ENCODE measurements around the gene TLCD1. TPM values are rescaled to one million over a fixed set of nuclear protein-coding genes. Genes with fewer than 3 reads are reported as not detected.

Gene TLCD1
- total and polyA plus RNA-seq, 9 donors, result 2.3 to 5.6 (median 4.1) TPM

DNA sequence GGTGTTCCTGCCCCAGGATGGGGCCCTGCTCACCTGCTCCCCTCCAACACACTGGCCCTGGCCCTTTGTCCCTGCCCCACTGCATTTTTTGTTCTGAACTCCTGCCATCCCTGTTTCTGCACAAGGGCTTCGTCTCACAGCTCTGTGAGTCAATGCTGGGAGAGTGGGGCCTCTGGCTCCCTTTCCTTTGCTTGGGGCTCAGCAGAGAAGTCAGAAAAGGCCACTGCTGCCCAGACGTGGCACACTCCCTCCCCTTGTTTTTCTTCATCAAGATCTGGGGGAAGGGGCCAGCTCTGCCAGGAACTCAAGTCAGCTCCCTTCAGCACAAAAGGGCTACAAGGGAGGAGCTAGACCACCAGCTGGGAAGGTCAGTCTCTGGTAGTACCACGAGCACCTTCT lies 23.3 kb downstream of the TLCD1 start:
- no peaks in the 10 kb centered on the region for H3K9me3 ChIP-seq (replicated peaks; ENCODE audit: control insufficient read depth, low read depth, low read length)
- no peaks in the 10 kb centered on the region for H3K4me1 ChIP-seq (ENCODE audit: control insufficient read depth, insufficient read depth, low read length)
- peaks cover 82% of the 10 kb centered on the region for H3K36me3 ChIP-seq (ENCODE audit: control insufficient read depth, insufficient read depth, low read length)
- H3K27me3 ChIP-seq (ENCODE audit: control insufficient read depth, insufficient read depth, low read length), result no peaks in the 10 kb centered on the region
- H3K27ac ChIP-seq (ENCODE audit: low read length), result no peak overlapping the region
- no peak for DNase-seq
- 73% methylated on average over 2 of the region's 3 CpGs for WGBS (ENCODE audit: insufficient coverage)
- H3K4me3 ChIP-seq (ENCODE audit: low read length), result no peak overlapping the region

- H3K27ac ChIP-seq (ENCODE audit: low read length), result no peak overlapping the region
- 83% methylated on average over 8 of the region's 10 CpGs for WGBS (ENCODE audit: insufficient coverage)
- no peaks in the 10 kb centered on the region for H3K9me3 ChIP-seq (replicated peaks; ENCODE audit: control insufficient read depth, low read depth, low read length)
- no peaks in the 10 kb centered on the region for H3K27me3 ChIP-seq (ENCODE audit: control insufficient read depth, insufficient read depth, low read length)
- peaks cover 88% of the 10 kb centered on the region for H3K36me3 ChIP-seq (ENCODE audit: control insufficient read depth, insufficient read depth, low read length)
- no peak for DNase-seq
- H3K4me3 ChIP-seq (ENCODE audit: low read length), result no peak overlapping the region
- no peaks in the 10 kb centered on the region for H3K4me1 ChIP-seq (ENCODE audit: control insufficient read depth, insufficient read depth, low read length)
Observed at GRCh38 chr17:28702026-28702751, 23.8 kb downstream of the TLCD1 start.

DNA sequence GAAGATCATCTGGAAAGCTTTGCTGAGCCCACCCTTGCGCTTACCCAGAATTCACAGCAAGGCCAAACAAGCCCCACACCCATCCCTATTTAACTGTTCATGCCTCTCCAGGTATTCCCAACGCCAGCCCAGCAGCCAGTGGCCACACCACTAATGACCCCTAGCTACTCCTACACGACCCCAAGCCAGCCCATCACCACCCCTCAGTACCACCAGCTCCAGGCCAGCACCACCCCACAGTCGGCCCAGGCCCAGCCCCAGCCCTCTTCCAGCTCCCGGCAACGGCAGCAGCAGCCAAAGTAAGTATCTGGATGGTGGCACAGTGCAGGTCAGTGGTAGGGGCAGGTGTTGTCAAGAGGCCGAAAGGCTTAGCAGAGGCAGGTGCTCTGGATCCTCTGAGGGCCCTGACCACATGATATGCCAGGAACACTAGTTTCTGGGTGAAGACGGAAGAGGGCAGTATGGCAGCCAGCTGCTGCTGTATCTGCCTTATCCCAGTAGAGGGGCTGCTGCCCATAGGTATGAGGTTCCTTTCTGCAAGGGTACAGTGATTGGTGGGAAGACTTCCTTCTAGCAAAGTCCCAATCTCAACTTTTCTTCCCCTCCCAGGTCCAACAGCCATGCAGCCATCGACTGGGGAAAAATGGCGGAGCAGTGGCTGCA lies 25.1 kb downstream of the TLCD1 start:
- 87% methylated on average over 7 of the region's 10 CpGs for whole genome bisulfite sequencing (ENCODE audit: insufficient coverage)
- H3K27ac ChIP-seq (ENCODE audit: low read length), result no peak overlapping the region
- no peaks in the 10 kb centered on the region for H3K4me1 ChIP-seq (ENCODE audit: control insufficient read depth, insufficient read depth, low read length)
- H3K4me3 ChIP-seq (ENCODE audit: low read length), result no peak overlapping the region
- H3K27me3 ChIP-seq (ENCODE audit: control insufficient read depth, insufficient read depth, low read length), result no peaks in the 10 kb centered on the region
- H3K9me3 ChIP-seq (replicated peaks; ENCODE audit: control insufficient read depth, low read depth, low read length), result no peaks in the 10 kb centered on the region
- peaks cover 99% of the 10 kb centered on the region for H3K36me3 ChIP-seq (ENCODE audit: control insufficient read depth, insufficient read depth, low read length)
- no peak for DNase-seq

DNA sequence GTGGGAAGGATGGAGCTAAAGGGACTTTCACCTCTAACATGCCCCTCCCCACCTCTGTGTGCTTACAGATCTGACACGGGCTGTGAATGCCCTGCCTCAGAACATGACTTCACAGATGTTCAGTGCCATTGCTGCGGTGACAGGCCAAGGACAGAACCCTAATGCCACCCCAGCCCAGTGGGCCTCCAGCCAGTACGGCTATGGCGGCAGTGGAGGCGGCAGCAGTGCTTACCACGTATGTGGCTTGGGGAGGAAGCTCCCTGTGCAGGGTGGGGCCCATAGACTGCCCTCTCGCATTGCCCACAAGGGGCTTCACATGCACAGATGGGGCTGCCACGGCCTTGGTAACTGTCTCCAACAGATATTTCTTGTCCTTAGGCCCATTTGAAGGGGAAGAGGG lies 25.8 kb downstream of the TLCD1 start:
- H3K36me3 ChIP-seq (ENCODE audit: control insufficient read depth, insufficient read depth, low read length), result peaks cover 99% of the 10 kb centered on the region
- no peak for DNase-seq
- H3K4me3 ChIP-seq (ENCODE audit: low read length), result no peak overlapping the region
- no peak overlapping the region for H3K27ac ChIP-seq (ENCODE audit: low read length)
- WGBS (ENCODE audit: insufficient coverage), result 89% methylated on average over 6 of the region's 8 CpGs
- H3K4me1 ChIP-seq (ENCODE audit: control insufficient read depth, insufficient read depth, low read length), result no peaks in the 10 kb centered on the region
- no peaks in the 10 kb centered on the region for H3K9me3 ChIP-seq (replicated peaks; ENCODE audit: control insufficient read depth, low read depth, low read length)
- no peaks in the 10 kb centered on the region for H3K27me3 ChIP-seq (ENCODE audit: control insufficient read depth, insufficient read depth, low read length)

GRCh38 chr17:28698253-28698941 lies 27.6 kb downstream of the TLCD1 start:
- no peak for DNase-seq
- H3K27ac ChIP-seq (ENCODE audit: low read length), result no peak overlapping the region
- H3K36me3 ChIP-seq (ENCODE audit: control insufficient read depth, insufficient read depth, low read length), result peaks cover 100% of the 10 kb centered on the region
- H3K4me3 ChIP-seq (ENCODE audit: low read length), result no peak overlapping the region
- H3K4me1 ChIP-seq (ENCODE audit: control insufficient read depth, insufficient read depth, low read length), result no peaks in the 10 kb centered on the region
- H3K9me3 ChIP-seq (replicated peaks; ENCODE audit: control insufficient read depth, low read depth, low read length), result no peaks in the 10 kb centered on the region
- no peaks in the 10 kb centered on the region for H3K27me3 ChIP-seq (ENCODE audit: control insufficient read depth, insufficient read depth, low read length)
- 91% methylated on average over 6 of the region's 6 CpGs for WGBS (ENCODE audit: insufficient coverage)

GRCh38 chr17:28693869-28694268 lies 32.2 kb downstream of the TLCD1 start:
- 92% methylated on average over 1 of the region's 1 CpG for WGBS (ENCODE audit: insufficient coverage)
- no peaks in the 10 kb centered on the region for H3K4me1 ChIP-seq (ENCODE audit: control insufficient read depth, insufficient read depth, low read length)
- no peak for DNase-seq
- no peak overlapping the region for H3K4me3 ChIP-seq (ENCODE audit: low read length)
- no peaks in the 10 kb centered on the region for H3K27me3 ChIP-seq (ENCODE audit: control insufficient read depth, insufficient read depth, low read length)
- peaks cover 95% of the 10 kb centered on the region for H3K36me3 ChIP-seq (ENCODE audit: control insufficient read depth, insufficient read depth, low read length)
- H3K27ac ChIP-seq (ENCODE audit: low read length), result no peak overlapping the region
- no peaks in the 10 kb centered on the region for H3K9me3 ChIP-seq (replicated peaks; ENCODE audit: control insufficient read depth, low read depth, low read length)

- WGBS (ENCODE audit: insufficient coverage), result 100% methylated on average over 1 of the region's 3 CpGs
- no peak overlapping the region for H3K4me3 ChIP-seq (ENCODE audit: low read length)
- no peaks in the 10 kb centered on the region for H3K4me1 ChIP-seq (ENCODE audit: control insufficient read depth, insufficient read depth, low read length)
- no peaks in the 10 kb centered on the region for H3K9me3 ChIP-seq (replicated peaks; ENCODE audit: control insufficient read depth, low read depth, low read length)
- H3K36me3 ChIP-seq (ENCODE audit: control insufficient read depth, insufficient read depth, low read length), result peaks cover 92% of the 10 kb centered on the region
- no peak for DNase-seq
- no peak overlapping the region for H3K27ac ChIP-seq (ENCODE audit: low read length)
- H3K27me3 ChIP-seq (ENCODE audit: control insufficient read depth, insufficient read depth, low read length), result no peaks in the 10 kb centered on the region
Observed at GRCh38 chr17:28689011-28689410, 37.0 kb downstream of the TLCD1 start.

DNA sequence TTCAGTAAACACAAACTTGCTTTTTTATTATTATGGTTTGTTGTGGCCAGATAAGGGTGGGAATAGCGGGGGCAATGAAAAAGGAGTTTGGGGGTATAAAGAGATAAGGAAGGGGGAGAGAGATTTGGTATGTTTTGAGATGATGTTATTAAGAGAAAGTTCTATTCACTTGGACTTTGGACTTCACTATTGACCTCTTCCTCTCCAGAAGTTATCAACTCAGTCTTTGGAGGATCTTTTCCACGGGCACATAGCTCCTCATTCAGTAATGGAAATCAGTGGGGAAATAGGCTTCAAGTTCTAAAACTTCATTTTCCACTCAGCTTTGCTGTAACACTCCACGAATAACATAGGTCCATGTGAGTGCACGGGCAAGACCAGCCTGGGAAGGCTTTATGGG lies 37.6 kb downstream of the TLCD1 start:
- H3K27ac ChIP-seq (ENCODE audit: low read length), result no peak overlapping the region
- no peak overlapping the region for H3K4me3 ChIP-seq (ENCODE audit: low read length)
- no peak for DNase-seq
- no CpG with 5 or more reads among the region's 4 CpGs for WGBS (ENCODE audit: insufficient coverage)
- no peaks in the 10 kb centered on the region for H3K4me1 ChIP-seq (ENCODE audit: control insufficient read depth, insufficient read depth, low read length)
- H3K36me3 ChIP-seq (ENCODE audit: control insufficient read depth, insufficient read depth, low read length), result peaks cover 92% of the 10 kb centered on the region
- no peaks in the 10 kb centered on the region for H3K27me3 ChIP-seq (ENCODE audit: control insufficient read depth, insufficient read depth, low read length)
- no peaks in the 10 kb centered on the region for H3K9me3 ChIP-seq (replicated peaks; ENCODE audit: control insufficient read depth, low read depth, low read length)

DNA sequence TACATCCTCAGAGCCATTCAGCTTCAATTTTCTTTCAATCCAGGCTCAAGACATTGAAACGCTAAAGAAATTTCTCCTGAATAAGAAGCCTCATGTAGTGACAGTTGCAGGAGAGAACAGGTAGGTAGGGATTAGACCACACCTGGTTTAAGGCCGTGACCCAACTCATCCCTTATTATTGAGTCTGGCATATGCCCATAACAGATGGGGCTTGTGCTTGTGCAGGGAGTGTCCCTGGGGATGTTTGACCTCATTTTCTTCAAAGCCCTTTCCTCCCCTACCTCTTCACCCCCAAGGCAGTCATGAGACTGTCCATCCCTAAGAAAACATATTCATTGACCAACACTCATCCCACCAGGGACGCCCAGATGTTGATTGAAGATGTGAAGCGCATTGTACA lies 39.7 kb downstream of the TLCD1 start:
- H3K4me1 ChIP-seq (ENCODE audit: control insufficient read depth, insufficient read depth, low read length), result no peaks in the 10 kb centered on the region
- H3K9me3 ChIP-seq (replicated peaks; ENCODE audit: control insufficient read depth, low read depth, low read length), result no peaks in the 10 kb centered on the region
- no peak for DNase-seq
- H3K36me3 ChIP-seq (ENCODE audit: control insufficient read depth, insufficient read depth, low read length), result peaks cover 97% of the 10 kb centered on the region
- no peak overlapping the region for H3K4me3 ChIP-seq (ENCODE audit: low read length)
- WGBS (ENCODE audit: insufficient coverage), result 100% methylated on average over 1 of the region's 4 CpGs
- no peaks in the 10 kb centered on the region for H3K27me3 ChIP-seq (ENCODE audit: control insufficient read depth, insufficient read depth, low read length)
- H3K27ac ChIP-seq (ENCODE audit: low read length), result no peak overlapping the region

DNA sequence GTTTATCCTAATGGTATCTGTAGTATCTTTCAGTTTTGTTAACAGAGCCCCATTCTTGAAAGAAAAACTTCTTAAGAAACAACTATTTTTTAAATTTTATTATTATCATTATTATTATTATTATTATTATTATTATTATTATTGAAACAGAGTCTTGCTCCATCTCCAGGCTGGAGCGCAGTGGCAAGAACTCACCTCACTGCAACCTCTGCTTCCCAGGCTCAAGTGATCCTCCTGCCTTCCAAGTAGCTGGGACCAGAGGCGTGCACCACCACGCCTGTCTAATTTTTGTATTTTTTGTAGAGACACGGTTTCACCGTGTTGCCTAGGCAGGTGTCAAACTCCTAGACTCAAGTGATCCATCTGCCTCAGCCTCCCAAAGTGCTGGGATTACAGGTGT lies 40.7 kb downstream of the TLCD1 start:
- Histone ChIP-seq H3K27ac (ENCODE audit: low read length) (no peak overlapping the region), H3K36me3 (ENCODE audit: control insufficient read depth, insufficient read depth, low read length) (peaks cover 95% of the 10 kb centered on the region), H3K9me3 (replicated peaks; ENCODE audit: control insufficient read depth, low read depth, low read length) (no peaks in the 10 kb centered on the region), H3K27me3 (ENCODE audit: control insufficient read depth, insufficient read depth, low read length) (no peaks in the 10 kb centered on the region), H3K4me3 (ENCODE audit: low read length) (no peak overlapping the region), H3K4me1 (ENCODE audit: control insufficient read depth, insufficient read depth, low read length) (no peaks in the 10 kb centered on the region)
- no CpG with 5 or more reads among the region's 5 CpGs for WGBS (ENCODE audit: insufficient coverage)
- DNase-seq, result no peak
